Neural cell (in vitro differentiated cells): ENCODE measurements around the gene TXNDC11. TPM values are rescaled to one million over a fixed set of nuclear protein-coding genes. Genes with fewer than 3 reads are reported as not detected.

Source experiments
- H2AFZ ChIP-seq: fragments of 200-600, 300-800 bp; sonication (generic), shearing (Covaris generic); 2 replicates; pipeline ENCODE4 v1.6.0; 2014; ENCODE audit warnings: low read depth, mild to moderate bottlenecking, antibody characterized with exemption, low read length, moderate library complexity
- H3F3A ChIP-seq: fragments of 200-600 bp; shearing (Covaris generic); 2 replicates; pipeline ENCODE4 v1.6.1; 2016; ENCODE audit warnings: mild to moderate bottlenecking, moderate library complexity, mixed read lengths, antibody characterized with exemption, low read length; ENCODE audit not compliant: insufficient read depth, poor library complexity, severe bottlenecking
- H3K27ac ChIP-seq: fragments of 200-600, 300-800 bp; sonication (generic), shearing (Covaris generic); 2 replicates; pipeline ENCODE4 v1.5.1; 2014; ENCODE audit warnings: mild to moderate bottlenecking, low read length, moderate library complexity
- H3K27me3 ChIP-seq: fragments of 300-800, 200-600 bp; sonication (generic), shearing (Covaris generic); 2 replicates; pipeline ENCODE4 v1.6.0; 2014; ENCODE audit warnings: mild to moderate bottlenecking, low read depth, low read length, moderate library complexity; ENCODE audit not compliant: insufficient read depth
- H3K36me3 ChIP-seq: fragments of 300-800, 200-600 bp; sonication (generic), shearing (Covaris generic); 2 replicates; pipeline ENCODE4 v1.5.1; 2014; ENCODE audit warnings: mild to moderate bottlenecking, antibody characterized with exemption, low read length, moderate library complexity; ENCODE audit not compliant: insufficient read depth
- H3K4me2 ChIP-seq: fragments of 300-800, 200-600 bp; sonication (generic), shearing (Covaris generic); 2 replicates; pipeline ENCODE4 v1.6.0; 2014; ENCODE audit warnings: mild to moderate bottlenecking, low read length
- H3K4me3 ChIP-seq: fragments of 300-800, 200-600 bp; sonication (generic), shearing (Covaris generic); 2 replicates; pipeline ENCODE4 v1.5.1; 2014; ENCODE audit warnings: mild to moderate bottlenecking, low read length, moderate library complexity
- H3K79me2 ChIP-seq: fragments of 200-600 bp; shearing (Covaris generic); replicated peaks from 2 replicates; pipeline ENCODE4 v1.6.0; 2014; ENCODE audit warnings: mild to moderate bottlenecking, low read length, moderate library complexity; ENCODE audit not compliant: insufficient read depth
- H3K9ac ChIP-seq: fragments of 300-800, 200-600 bp; sonication (generic), shearing (Covaris generic); 2 replicates; pipeline ENCODE4 v1.6.1; 2016; ENCODE audit warnings: mild to moderate bottlenecking, low read length, mixed read lengths
- H3K9me2 ChIP-seq: fragments of 200-600 bp; shearing (Covaris generic); 2 replicates; pipeline ENCODE4 v1.6.1; 2016; ENCODE audit warnings: mild to moderate bottlenecking, low read length, mixed read lengths; ENCODE audit not compliant: insufficient read depth
- H3K9me3 ChIP-seq: fragments of 200-600, 300-800 bp; sonication (generic), shearing (Covaris generic); 2 replicates; pipeline ENCODE4 v1.6.1; 2016; ENCODE audit warnings: mild to moderate bottlenecking, mixed run types, low read length, moderate library complexity, mixed read lengths
- H4K20me1 ChIP-seq: fragments of 200-600 bp; shearing (Covaris generic); 2 replicates; pipeline ENCODE4 v1.6.1; 2016; ENCODE audit warnings: mild to moderate bottlenecking, mixed run types; ENCODE audit not compliant: insufficient read depth
- EP300 ChIP-seq: fragments of 450-650 bp; conservative IDR thresholded peaks from 2 replicates; pipeline ENCODE4 v1.6.1; 2014; ENCODE audit warnings: antibody characterized with exemption, mild to moderate bottlenecking, moderate library complexity; ENCODE audit not compliant: poor library complexity, severe bottlenecking
- EZH2 ChIP-seq: fragments of 200-600, 300-800 bp; shearing (Covaris generic), sonication (generic); IDR thresholded peaks from 2 replicates; pipeline ENCODE4 v1.6.1; 2014; ENCODE audit warnings: antibody characterized with exemption, low read length, borderline replicate concordance, mild to moderate bottlenecking; ENCODE audit not compliant: insufficient read depth, poor library complexity, severe bottlenecking
- MXI1 ChIP-seq: fragments of 450-650 bp; conservative IDR thresholded peaks from 2 replicates; pipeline ENCODE4 v1.6.1; 2014; ENCODE audit warnings: antibody characterized with exemption, mild to moderate bottlenecking; ENCODE audit not compliant: poor library complexity, severe bottlenecking
- POLR2AphosphoS5 ChIP-seq: IDR thresholded peaks from 2 replicates; pipeline ENCODE4 v1.6.1; 2012
- RAD21 ChIP-seq: fragments of 450-650 bp; conservative IDR thresholded peaks from 2 replicates; pipeline ENCODE4 v1.6.1; 2014; ENCODE audit warnings: antibody characterized with exemption, mild to moderate bottlenecking, moderate library complexity
- SMC3 ChIP-seq: fragments of 450-650 bp; conservative IDR thresholded peaks from 2 replicates; pipeline ENCODE4 v1.6.1; 2014; ENCODE audit warnings: antibody characterized with exemption, mild to moderate bottlenecking, moderate library complexity; ENCODE audit not compliant: poor library complexity
- TAF1 ChIP-seq: IDR thresholded peaks from 2 replicates; pipeline ENCODE4 v1.6.1; 2012; ENCODE audit warnings: low read depth
- polyA plus RNA-seq: library from polyadenylated mRNA; depleted of rRNA; stranded (reverse); fragments of >200 nt; gene quantifications from 2 replicates; pipeline ENCODE4 v1.2.3, GENCODE V29; 2014
- TF ChIP-seq, protein P1 (sequence below): IDR thresholded peaks from 2 replicates; pipeline ENCODE4 v1.6.1; 2012; ENCODE audit warnings: borderline replicate concordance
- TF ChIP-seq, protein P2 (sequence below): fragments of 450-650 bp; IDR thresholded peaks from 2 replicates; pipeline ENCODE4 v1.5.1; 2014; ENCODE audit warnings: antibody characterized with exemption, mild to moderate bottlenecking, moderate library complexity; ENCODE audit not compliant: poor library complexity, severe bottlenecking

TXNDC11 gene
- polyA plus RNA-seq, 1 donor from 2014 or later, result 10.9 TPM

DNA sequence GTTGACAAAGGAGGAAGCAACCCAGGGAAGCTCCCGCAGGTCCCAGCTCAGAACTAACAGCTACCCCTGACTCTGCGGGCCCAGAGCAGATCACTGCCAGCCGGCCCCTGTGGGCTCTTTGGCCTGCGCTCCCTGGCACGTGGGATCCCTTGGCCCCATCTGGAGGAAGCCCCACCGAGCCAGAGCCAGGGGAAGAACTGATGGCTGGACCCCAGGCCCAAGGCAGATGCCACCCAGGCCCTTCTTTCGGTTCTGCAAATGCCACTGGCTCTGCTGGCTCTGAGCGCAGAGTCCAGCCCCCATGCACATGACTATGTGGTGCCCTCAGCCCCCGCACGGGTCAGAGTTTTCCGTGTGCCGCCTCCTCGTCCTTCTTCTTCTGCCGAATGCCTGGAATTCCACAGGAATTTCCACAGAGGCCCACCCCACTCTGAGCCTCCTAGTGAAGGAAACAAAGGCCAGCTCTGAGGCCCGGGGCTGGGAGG lies 110.2 kb downstream of the TXNDC11 start:
- Histone ChIP-seq H3K9me2 (no peaks in the 10 kb centered on the region), H3K79me2 (no peaks in the 10 kb centered on the region), H3K9me3 (no peaks in the 10 kb centered on the region), H3F3A (no peaks in the 10 kb centered on the region), H3K27me3 (no peaks in the 10 kb centered on the region), H4K20me1 (no peaks in the 10 kb centered on the region), H3K27ac (no peak overlapping the region), H2AFZ (no peak overlapping the region), H3K4me2 (no peak overlapping the region), H3K4me3 (no peak overlapping the region), H3K36me3 (no peaks in the 10 kb centered on the region), H3K9ac (no peak overlapping the region)
- no peak for TF ChIP-seq RAD21
- TF ChIP-seq MXI1, result no peak
- TF ChIP-seq EP300, result no peak
- TF ChIP-seq POLR2AphosphoS5, result no peak
- TF ChIP-seq TAF1, result no peak
- TF ChIP-seq, protein P1, sequence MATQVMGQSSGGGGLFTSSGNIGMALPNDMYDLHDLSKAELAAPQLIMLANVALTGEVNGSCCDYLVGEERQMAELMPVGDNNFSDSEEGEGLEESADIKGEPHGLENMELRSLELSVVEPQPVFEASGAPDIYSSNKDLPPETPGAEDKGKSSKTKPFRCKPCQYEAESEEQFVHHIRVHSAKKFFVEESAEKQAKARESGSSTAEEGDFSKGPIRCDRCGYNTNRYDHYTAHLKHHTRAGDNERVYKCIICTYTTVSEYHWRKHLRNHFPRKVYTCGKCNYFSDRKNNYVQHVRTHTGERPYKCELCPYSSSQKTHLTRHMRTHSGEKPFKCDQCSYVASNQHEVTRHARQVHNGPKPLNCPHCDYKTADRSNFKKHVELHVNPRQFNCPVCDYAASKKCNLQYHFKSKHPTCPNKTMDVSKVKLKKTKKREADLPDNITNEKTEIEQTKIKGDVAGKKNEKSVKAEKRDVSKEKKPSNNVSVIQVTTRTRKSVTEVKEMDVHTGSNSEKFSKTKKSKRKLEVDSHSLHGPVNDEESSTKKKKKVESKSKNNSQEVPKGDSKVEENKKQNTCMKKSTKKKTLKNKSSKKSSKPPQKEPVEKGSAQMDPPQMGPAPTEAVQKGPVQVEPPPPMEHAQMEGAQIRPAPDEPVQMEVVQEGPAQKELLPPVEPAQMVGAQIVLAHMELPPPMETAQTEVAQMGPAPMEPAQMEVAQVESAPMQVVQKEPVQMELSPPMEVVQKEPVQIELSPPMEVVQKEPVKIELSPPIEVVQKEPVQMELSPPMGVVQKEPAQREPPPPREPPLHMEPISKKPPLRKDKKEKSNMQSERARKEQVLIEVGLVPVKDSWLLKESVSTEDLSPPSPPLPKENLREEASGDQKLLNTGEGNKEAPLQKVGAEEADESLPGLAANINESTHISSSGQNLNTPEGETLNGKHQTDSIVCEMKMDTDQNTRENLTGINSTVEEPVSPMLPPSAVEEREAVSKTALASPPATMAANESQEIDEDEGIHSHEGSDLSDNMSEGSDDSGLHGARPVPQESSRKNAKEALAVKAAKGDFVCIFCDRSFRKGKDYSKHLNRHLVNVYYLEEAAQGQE, result no peak

DNA sequence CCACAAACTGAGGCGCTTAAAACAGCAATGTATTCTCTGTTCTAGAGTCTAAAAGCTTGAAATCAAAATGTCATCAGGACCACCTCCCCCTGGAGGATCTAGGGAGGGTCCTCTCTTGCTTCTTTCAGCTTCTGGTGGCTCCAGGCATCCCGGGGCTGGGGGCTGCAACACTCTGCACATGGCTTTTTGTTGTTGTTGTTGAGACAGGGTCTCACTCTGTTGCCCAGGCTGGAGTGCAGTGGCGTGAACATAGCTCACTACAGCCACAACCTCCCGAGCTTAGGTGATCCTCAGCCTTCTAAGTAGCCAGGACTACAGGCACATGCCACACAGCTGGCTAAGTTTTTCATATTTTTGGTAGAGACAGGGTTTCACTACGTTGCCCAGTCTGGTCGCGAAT lies 111.4 kb downstream of the TXNDC11 start:
- TF ChIP-seq MXI1, result no peak
- TF ChIP-seq TAF1, result no peak
- TF ChIP-seq, protein P2, sequence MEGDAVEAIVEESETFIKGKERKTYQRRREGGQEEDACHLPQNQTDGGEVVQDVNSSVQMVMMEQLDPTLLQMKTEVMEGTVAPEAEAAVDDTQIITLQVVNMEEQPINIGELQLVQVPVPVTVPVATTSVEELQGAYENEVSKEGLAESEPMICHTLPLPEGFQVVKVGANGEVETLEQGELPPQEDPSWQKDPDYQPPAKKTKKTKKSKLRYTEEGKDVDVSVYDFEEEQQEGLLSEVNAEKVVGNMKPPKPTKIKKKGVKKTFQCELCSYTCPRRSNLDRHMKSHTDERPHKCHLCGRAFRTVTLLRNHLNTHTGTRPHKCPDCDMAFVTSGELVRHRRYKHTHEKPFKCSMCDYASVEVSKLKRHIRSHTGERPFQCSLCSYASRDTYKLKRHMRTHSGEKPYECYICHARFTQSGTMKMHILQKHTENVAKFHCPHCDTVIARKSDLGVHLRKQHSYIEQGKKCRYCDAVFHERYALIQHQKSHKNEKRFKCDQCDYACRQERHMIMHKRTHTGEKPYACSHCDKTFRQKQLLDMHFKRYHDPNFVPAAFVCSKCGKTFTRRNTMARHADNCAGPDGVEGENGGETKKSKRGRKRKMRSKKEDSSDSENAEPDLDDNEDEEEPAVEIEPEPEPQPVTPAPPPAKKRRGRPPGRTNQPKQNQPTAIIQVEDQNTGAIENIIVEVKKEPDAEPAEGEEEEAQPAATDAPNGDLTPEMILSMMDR, result no peak
- TF ChIP-seq EZH2, result no peak
- no peak for TF ChIP-seq EP300
- TF ChIP-seq, protein P1, result no peak
- TF ChIP-seq SMC3, result no peak
- no peak for TF ChIP-seq RAD21
- TF ChIP-seq POLR2AphosphoS5, result no peak
- H2AFZ ChIP-seq, result no peak overlapping the region
- no peak overlapping the region for H3K27ac ChIP-seq

More for the DNA sequence above, 111.4 kb downstream of the TXNDC11 start:
- H3K36me3 ChIP-seq, result no peaks in the 10 kb centered on the region
- no peak overlapping the region for H3K9ac ChIP-seq
- H3K9me2 ChIP-seq, result no peaks in the 10 kb centered on the region
- H3K9me3 ChIP-seq, result no peaks in the 10 kb centered on the region
- no peaks in the 10 kb centered on the region for H3K27me3 ChIP-seq
- no peaks in the 10 kb centered on the region for H4K20me1 ChIP-seq
- no peak overlapping the region for H3K4me3 ChIP-seq
- no peaks in the 10 kb centered on the region for H3K79me2 ChIP-seq
- H3F3A ChIP-seq, result no peaks in the 10 kb centered on the region
- no peak overlapping the region for H3K4me2 ChIP-seq
